ENCODE results near the gene TCF25.

The TCF25 gene

GRCh38 chr16:89880477-89881367 lies 7.3 kb downstream of the TCF25 start:
- no peak for DNase-seq

- DNase-seq = no peak
Measured at GRCh38 chr16:89881368-89881730, 8.0 kb downstream of the TCF25 start.

- DNase-seq = no peak
Measured at GRCh38 chr16:89883346-89884040, 10.1 kb downstream of the TCF25 start.

- no peak for DNase-seq
Measured at GRCh38 chr16:89884041-89884421, 10.6 kb downstream of the TCF25 start.

- DNase-seq = no peak
Measured at GRCh38 chr16:89887243-89887642, 13.9 kb downstream of the TCF25 start.

- no peak for DNase-seq
Measured at GRCh38 chr16:89890200-89890599, 16.8 kb downstream of the TCF25 start.

- DNase-seq = no peak
Measured at GRCh38 chr16:89890886-89891657, 17.7 kb downstream of the TCF25 start.

- DNase-seq = no peak
Measured at GRCh38 chr16:89892055-89892630, 18.8 kb downstream of the TCF25 start.

- no peak for DNase-seq
Measured at GRCh38 chr16:89892635-89893034, 19.2 kb downstream of the TCF25 start.

- DNase-seq = no peak
Measured at GRCh38 chr16:89893642-89894548, 20.5 kb downstream of the TCF25 start.

- DNase-seq = no peak
Measured at GRCh38 chr16:89895482-89896250, 22.3 kb downstream of the TCF25 start.

- DNase-seq = no peak
Measured at GRCh38 chr16:89897204-89897603, 23.8 kb downstream of the TCF25 start.

GRCh38 chr16:89898201-89898967 lies 25.0 kb downstream of the TCF25 start:
- DNase-seq = no peak

GRCh38 chr16:89899879-89900481 lies 26.6 kb downstream of the TCF25 start:
- DNase-seq = no peak

GRCh38 chr16:89900885-89901284 lies 27.5 kb downstream of the TCF25 start:
- DNase-seq = no peak

- no peak for DNase-seq
Measured at GRCh38 chr16:89902980-89903379, 29.6 kb downstream of the TCF25 start.

GRCh38 chr16:89903908-89904515 lies 30.6 kb downstream of the TCF25 start:
- no peak for DNase-seq

- no peak for DNase-seq
Measured at GRCh38 chr16:89904606-89905510, 31.5 kb downstream of the TCF25 start.
